Panc1 (cell line): ENCODE measurements around the gene RASAL1.

ENCODE experiments used
- CTCF ChIP-seq: fragments of 450-650 bp; IDR thresholded peaks from 2 replicates; pipeline ENCODE4 v1.5.1; 2017; ENCODE audit warnings: mild to moderate bottlenecking
- REST ChIP-seq, 2 experiments: IDR thresholded peaks; 2 replicates each; pipeline ENCODE4 v1.6.1; 2011 to 2012; ENCODE audit warnings: low read depth in 2 of 2, control low read depth in 1 of 2, low read length in 1 of 2, mild to moderate bottlenecking in 1 of 2, moderate library complexity in 1 of 2; ENCODE audit not compliant: insufficient read depth in 1 of 2

DNA sequence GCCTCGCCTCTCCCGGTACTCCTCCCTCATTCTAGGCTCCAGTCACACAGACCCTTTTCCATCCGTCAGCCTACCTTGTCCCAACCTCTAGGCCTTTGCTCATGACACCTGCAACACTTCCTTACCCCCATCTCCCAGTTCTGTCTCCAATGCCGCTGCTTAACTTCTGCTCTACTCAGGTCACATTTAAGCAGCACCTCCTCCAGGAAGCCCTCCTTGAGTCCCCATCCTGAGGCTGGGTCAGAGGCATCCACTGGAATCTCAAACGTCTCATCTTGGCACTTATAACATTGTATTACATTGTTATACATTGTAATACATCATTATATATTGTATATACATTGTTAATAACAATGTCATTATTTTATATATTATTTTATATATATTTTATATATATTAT lies 32.8 kb downstream of the RASAL1 start:
- TF ChIP-seq CTCF, result no peak
- no peak for TF ChIP-seq REST (IDR thresholded peaks at IDR 0.05; ENCODE audit: insufficient read depth in 1 of 2, low read depth in 2 of 2, low read length in 1 of 2)
